HG02610 (cell line): ENCODE data around the gene ANKRD52.
A peak's percentile ranks its signal among the peaks of the same experiment; 100 is the strongest.
"Not testable (repeated sequence)": the region's sequence is repeated elsewhere in the genome, so short reads cannot be mapped to it uniquely, and the experiment has no call there.

Source experiments
- ATAC-seq: cut with Tn5 transposase; IDR thresholded peaks from one replicate; pipeline ENCODE4 v1.9.1; 2021; ENCODE audit warnings: mild to moderate bottlenecking, moderate library complexity; ENCODE audit not compliant: unreplicated experiment

Gene ANKRD52

DNA sequence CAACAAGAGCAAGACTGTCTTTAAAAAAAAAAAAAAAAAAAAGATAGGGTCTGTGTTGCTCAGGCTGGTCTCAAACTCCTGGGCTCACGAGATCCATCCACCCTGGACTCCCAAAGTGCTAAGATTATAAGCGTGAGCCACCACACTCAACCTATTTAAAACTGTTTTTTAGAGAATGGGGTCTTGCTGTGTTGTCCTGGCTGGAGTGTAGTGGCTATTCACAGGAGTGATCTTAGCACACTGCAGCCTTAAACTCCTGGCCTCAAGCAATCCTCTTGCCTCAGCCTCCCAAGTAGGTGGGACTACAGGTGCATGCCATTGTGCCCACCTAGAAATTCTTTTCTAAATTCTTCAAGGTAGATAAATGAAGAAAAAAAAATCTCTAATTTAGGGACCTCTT, 16.1 kb upstream of the ANKRD52 start:
- ATAC-seq = no peak

DNA sequence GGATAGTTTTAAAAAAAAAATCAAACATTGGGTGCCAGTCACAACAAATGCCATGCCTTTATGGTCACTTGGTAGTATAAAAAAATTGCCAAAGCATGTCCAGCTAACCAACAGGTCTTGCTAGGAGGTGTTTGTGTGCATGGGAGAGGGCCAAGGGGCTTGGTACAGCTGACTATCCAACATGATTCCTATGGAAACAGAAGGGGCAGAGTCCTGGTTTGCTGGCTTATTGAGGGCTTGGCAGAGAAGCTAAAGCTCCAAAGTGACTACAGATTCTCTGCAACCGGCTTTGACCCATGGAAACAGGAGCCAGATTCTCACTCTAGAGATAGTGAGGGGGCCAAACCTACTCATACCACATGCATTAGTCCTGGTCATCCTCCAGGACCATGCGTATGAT, 14.3 kb upstream of the ANKRD52 start:
- not testable (repeated sequence) for ATAC-seq

DNA sequence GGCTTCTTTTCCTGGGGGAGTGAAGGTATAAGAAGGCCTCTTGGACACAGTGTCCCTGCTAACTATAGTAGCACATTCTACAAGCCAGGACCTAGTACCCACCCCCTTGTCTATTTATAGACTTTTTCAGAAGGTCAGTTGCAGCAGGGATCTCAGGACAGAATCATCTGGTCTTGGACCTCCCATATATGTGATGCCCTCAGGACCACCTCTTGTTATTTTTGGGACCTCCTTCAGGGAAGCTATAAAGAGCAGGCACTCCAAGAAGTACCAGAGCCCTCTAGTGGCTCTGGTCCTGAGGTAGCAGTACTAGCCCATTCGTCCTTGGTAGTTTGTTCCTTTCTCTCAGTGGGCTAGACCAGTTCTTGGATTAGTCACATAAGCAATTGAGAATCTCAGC, 12.8 kb upstream of the ANKRD52 start:
- no peak for ATAC-seq

DNA sequence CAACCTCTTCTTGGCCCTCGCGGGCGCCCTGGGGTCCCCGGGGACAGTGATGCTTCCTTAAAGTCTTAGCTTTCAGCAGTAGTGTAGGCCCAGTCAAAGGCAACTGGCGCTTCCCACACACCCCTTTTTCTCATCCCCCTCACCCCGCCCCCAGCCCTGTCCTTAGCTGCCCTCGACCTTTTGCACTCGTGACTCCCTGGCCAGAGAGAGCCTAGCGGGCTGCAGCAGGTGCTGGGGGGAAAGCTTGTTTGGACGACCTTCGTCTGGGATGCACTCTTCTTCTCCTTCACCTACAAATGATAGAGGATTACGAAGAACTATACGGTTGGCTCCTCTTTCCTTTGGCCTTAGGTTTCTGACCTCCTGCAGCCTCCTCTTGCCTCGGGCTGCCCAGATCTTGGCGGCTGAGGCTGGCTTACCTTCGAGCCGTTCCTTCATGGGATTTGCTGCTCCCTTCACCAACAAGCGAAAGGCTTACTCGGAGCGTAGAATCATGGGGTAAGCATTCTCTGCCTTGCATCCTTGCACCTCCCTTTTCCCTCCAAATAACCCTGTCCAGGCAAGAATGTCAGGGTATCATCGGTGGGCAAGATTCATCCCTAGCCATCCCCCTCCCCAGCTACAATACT, 9.4 kb upstream of the ANKRD52 start:
- ATAC-seq = no peak

DNA sequence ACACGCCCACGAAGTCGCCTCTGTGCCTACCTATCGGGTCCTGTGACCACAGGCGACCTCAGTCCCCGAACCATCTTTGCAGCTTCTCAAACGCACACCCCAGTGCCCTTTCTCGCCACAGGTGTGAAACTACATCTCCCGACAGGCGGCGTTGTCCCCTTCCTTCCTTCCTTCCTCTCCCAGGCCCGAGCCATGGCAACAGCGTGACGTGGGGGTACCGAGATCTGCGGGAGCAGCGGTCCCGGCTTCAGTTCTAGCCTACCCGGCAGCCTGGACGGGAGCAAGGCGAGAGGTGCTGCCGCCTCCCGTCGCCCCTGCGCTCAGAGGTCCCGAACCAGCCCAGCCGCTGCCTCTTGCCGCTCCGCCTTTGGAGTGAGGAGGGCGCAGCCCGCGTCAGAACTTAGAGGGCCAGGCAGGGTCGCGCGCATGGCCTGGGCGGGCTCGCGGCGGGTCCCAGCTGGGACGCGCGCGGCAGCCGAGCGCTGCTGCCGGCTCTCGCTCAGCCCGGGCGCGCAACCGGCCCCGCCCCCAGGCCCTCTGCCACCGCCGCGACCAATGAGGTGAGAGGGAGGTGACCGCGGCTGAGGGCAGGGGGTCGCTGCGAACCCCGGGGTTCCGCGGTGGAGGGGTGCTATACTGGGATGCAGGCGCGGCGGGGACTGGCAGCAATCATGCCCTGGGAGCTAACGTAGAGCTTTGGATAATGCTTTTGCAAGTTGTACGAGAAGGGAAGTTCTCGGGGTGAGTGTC, 8.7 kb upstream of the ANKRD52 start, which contains the start of gene COQ10A:
Gene COQ10A (plus strand): TSS at position 250 of the 750 bp plus-strand sequence. CDS start 177 bp downstream, at position 427.
- ATAC-seq = peak; percentile 91

DNA sequence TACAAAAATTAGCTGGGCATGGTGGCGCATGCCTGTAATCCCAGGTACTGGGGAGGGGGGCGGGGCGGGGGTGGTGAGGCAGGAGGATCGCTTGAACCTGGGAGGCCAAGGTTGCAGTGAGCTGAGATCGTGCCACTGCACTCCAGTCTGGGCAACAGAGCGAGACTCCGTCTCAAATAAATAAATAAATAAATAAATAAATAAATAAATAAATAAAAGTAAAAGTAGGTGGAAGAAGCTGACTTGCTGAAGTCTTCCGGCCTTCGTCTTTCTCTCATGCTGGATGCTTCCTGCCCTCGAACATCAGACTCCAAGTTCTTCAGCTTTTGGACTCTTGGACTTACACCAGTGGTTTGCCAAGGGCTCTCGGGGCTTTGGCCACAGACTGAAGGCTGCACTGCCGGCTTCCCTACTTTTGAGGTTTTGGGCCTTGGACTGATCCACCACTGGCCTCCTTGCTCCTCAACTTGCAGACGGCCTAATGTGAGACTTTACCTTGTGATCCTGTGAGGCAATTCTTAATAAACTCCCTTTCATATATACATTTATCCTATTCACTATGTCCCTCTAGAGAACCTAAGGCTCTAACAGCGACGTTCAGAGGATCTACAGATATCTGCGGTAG, 8.0 kb upstream of the ANKRD52 start:
- not testable (repeated sequence) for ATAC-seq

DNA sequence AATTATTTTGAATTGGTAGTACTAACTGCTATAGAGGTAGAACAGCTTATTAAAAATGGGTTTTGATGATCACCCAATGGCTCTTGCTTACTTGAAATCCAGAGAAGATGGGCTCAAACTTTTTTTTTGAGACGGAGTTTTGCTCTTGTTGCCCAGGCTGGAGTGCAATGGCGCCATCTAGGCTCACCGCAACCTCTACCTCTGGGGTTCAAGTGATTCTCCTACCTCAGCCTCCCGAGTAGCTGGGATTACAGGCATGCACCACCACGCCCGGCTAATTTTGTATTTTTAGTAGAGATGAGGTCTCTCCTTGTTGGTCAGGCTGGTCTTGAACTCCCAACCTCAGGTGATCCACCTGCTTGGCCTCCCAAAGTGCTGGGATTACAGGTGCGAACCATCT, 4.8 kb upstream of the ANKRD52 start:
- ATAC-seq = not testable (repeated sequence)

DNA sequence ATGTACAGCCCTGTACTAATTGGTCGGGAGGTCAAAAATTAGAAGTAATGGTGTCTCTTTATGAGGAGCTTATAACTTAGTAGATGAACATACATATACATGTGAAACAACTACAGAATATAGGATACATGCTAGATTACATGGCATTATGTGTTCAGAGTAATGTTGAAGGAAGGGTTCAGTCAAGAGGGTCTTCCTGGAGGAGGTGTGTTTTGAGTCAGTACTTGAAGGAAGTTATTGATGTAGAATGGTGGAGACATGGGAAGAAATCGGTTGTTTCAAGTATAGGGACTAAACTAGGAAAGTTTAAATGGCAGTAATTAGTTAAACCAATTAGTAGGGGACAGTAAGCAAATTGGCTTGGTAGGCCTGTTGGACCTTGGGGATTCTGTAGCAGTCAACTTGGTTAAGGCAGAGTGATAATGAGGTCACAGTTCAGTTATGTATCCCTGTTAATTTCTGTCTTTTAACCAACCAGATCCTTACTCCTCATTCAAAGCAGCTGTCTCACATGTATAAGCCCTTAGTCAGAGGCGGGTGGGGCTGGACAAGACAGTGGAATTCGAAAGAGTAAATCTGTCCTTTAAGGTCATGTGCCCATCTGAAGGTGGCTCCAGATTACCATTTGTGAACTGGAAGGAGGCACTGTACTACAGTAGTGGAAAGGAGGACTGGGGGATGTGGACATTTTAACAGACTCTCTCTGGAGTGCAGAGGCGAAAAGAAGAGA, 3.5 kb upstream of the ANKRD52 start:
- no peak for ATAC-seq

DNA sequence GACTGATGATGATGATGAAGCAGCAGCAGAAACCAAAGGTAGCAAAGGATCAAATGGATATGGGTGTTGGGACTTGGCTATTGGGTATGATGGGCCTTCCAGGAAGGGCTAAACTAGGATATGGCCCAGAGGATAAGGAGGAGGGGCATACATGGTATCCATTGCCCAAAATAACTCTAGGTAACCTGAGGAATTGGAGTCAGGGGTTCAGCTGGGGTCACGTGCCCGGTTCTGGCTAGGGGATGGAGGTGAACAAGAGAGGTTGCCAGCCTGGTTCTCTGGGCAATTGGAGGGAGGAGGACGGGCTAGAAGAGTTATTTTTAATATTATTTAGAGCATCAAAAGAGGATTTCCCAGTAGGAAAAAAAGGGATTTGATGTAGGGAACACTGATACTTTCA, 2.7 kb upstream of the ANKRD52 start:
- ATAC-seq = no peak

DNA sequence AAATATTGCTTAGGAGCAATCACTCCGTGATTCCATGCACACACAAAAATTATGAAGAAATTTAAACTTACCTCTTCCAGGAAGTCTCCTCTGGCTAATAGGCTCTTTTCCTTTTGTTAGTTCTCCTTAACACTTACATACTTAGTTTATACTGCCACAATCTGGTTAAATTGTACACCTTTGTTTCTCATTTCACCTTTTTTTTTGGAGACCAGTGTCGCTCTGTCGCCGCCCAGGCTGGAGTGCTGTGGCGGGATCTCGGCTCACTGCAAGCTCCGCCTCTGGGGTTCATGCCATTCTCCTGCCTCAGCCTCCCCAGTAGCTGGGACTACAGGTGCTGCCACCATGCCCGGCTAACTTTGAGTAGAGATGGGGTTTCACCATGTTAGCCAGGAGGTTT, 2.2 kb upstream of the ANKRD52 start:
- ATAC-seq = no peak

DNA sequence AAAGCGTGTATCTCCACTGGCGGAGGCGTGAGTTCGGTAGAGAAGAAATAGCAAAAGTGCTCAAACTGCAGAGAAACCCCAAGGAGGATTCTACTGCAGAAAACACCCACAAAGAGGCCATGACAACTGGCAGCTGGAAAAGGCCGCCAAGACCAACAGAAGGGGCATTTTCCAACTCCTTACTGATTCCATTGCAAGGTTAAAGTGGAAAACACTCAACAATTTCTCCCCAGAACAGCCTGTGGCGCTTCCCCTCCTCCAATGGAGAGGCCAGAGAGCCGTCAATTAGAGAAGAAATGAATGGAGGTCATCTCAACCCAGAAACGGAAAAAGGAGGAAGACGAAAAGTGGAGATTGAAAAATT, 618 bp upstream of the ANKRD52 start:
- ATAC-seq = no peak

DNA sequence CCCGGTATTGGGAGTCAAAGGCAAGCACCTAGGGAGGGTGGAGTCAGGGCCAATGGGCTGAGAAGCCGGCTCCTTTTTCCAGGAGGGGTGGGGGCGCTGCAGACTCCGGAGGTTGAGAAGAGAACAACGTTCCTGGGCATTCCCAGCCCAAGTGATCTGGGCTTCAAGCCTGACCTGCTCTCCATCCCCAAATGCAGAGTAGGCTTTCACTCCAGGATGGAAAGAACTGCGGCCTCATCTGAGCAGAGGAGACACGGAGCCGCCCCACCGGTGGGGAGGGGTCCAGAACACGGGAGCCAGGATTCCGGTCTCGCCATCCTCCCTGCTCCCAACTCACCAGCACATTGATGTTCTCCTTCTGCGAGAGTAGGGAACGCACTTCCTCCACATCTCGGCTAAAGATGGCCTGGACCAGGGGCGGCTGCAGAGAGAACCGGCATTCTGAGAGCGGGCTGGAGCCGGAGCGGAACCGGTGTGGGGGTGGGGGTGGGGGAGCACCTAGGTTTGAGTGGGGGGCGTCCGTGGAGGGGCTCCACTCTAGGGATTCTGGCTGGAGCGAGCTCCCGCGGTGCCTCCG, 605 bp downstream of the ANKRD52 start:
- ATAC-seq = peak; percentile 5

DNA sequence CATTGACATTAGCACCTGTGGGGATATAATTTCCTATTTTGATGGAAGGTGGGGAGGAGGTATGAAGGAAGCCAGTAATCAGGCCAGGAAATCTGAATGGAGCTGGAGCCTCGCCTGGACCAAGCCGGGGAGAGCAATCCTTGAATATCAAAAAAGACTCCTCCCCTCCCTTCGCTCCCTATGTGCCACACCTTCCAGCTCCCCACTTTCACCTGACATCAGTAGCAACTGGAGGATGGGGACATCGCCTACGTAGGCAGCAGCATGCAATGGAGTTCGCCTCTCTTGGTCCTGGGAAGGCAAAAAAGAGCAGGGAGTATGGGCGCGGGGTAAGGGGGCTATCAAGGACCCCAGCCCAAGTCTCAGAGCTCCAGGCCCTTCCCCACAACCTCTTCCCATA, 1.1 kb downstream of the ANKRD52 start:
- ATAC-seq = no peak

DNA sequence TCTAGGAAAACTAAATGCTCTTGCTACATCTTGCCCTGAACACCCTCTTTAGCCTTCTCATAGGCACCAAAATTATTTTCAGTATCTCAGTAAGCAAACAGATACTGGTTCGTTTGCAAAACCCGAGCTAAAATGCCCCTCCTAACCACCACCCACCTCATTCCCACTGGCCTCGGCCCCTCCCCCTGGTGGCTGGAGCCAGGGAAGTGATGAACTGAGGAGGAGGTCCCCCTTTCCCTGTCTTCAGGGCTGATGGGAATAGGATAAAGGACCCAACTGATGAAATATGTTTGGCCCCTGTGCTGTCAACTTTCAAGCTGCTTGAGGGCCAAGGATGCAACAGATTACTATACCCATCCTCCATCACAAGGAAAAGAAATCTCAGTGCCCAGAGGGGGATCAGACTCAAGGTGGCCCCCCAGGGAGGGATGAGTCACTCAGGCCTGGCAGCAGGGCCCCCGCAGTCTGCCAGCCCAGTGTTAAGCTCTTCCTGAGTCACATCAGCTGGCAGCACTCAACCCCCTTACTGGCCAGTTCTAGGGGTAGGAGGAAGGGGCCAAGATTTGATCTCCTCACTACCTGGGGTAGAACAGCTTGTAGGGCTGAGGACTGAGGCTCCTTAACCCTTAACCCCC, 1.7 kb downstream of the ANKRD52 start:
- ATAC-seq = no peak

DNA sequence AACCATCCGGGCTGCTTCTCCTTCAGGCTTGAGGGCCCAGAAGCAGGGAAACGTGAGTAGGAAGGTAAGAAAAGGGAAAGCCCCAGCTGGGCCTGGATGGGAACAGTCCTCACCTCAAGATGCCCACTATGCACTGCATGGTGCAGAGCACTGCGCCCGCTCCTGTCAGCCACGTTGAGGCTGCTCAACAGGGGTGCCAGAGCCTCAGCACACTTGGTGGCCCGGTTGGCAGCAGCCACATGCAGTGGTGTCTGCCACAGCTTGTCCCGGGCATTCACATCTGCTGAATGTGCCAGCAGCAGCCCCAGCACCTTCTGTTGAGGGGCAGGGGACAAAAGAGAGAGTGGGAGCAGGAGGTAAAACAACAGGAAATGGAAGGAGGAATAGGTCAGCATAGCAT, 2.5 kb downstream of the ANKRD52 start:
- ATAC-seq = no peak

DNA sequence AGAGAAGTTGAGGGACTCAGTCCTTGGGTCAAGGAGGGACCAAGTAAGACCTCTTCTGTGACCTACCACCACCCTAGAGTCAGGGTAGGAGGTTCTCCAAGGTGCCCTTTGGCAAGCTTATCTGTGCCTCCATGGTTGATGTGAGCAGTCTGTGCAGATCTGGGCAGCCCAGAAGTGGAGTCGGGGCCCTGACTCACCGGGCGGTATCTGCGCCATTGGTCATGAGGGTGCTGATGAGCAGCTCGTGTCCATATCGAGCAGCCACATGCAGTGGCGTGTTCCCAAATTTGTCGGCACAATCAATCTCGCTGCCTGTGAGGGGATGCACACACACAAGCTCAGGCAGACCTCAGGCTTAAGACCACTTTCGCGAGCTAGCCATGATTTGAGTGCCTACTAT, 5.1 kb downstream of the ANKRD52 start:
- ATAC-seq = no peak

DNA sequence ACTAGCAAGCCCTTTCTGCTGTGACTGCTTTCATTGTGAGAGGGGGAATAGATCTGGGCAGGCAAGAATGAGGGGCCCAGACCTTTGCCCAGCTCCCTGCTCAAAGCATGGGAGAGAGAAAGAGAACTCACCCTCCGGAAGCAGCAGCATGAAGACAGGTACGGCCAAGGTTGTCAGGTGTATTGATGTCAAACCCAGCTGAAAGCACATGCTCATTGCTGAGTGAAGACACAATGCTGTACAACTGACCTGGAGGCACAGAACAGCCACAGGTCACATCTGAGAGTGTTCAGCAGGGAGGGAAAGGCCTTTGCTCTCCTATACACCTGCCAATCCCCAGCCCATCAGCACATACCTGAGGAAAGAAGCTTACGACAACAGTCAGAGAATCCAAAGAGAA, 5.5 kb downstream of the ANKRD52 start:
- no peak for ATAC-seq

DNA sequence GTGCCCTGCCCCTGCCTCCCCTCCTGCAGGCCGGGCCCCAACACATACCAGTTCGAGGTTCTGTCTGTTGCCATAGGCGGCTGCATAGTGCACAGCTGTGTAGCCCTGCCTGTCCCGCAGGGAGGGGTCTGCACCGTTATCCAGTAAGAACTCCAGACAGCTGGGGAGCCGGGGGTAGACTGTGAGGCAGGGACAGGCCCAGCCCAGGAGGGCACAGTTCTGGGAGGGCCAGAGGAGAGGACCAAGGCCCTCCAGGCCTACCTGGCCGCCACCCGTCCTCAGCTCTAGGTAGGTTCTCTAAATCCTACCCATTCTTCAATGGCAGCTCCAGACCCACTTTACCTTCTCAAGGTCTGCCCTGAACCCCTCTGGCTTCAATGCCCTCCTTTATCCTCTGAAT, 9.5 kb downstream of the ANKRD52 start:
- ATAC-seq = no peak

DNA sequence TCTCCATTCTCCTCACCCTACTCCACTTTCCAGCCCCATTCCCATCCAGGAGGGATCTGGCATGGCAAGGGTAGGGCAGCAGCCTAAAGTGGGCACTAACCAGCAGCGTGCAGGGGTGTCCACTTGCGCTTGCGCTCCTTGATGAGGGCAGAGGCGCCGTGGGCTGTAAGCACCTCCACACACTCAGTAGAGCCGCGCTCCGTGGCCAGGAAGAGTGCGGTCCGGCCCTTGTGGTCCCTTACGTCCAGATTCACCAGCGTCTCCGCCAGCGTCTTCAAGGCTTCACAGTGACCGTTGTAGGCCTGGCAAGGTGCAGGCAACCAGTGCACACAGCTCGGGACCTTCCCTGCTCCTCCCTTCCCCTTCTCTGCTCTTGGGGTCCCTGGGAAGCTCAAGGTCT, 10.3 kb downstream of the ANKRD52 start:
- no peak for ATAC-seq

DNA sequence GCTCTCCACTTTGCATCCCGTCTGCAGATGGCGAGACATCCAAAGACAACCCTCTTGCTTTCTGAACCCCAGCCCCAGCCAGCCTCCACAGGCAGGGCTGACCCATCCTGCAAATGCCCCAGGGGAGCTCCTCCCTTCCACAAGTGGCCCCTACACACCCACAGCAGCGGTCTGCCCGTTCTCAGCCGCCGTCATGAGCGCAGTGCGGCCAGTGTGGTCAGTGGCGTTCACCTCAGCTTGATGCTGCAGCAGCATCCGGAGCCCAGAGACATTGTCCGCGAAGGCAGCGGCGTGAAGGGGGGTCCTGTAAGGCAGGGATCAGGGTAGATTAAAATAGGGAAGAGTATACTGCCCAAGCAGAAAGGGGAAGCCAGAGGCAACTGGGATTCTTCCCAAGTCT, 13.7 kb downstream of the ANKRD52 start:
- ATAC-seq = no peak

DNA sequence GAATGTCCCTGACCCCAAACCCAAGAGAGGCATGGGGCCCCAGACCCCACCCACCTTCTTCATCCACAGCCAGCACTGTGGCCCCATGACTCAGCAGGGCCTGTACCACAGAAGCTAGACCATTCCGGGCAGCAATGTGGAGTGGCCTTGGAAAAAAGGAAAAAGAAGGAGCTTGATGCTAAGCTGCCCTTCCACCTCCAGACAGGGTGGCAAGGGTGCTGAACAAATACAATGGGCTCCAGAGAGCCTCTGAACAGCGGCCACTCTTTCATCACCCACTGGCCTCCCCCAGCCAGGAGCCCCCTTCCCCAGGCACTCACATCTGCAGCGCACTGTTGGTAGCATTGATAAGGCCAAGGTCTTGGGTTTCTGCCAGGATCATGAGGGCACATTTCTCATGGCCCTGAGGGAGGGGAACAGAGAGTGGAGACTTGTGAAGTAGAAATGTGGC, 14.4 kb downstream of the ANKRD52 start:
- no peak for ATAC-seq
